ENCODE data around the gene FREM1. TPM values are rescaled to one million over a fixed set of nuclear protein-coding genes. Genes with fewer than 3 reads are reported as not detected.

FREM1 gene
- total RNA-seq, 1 experiment from 2014 or later = 1.2 TPM

DNA sequence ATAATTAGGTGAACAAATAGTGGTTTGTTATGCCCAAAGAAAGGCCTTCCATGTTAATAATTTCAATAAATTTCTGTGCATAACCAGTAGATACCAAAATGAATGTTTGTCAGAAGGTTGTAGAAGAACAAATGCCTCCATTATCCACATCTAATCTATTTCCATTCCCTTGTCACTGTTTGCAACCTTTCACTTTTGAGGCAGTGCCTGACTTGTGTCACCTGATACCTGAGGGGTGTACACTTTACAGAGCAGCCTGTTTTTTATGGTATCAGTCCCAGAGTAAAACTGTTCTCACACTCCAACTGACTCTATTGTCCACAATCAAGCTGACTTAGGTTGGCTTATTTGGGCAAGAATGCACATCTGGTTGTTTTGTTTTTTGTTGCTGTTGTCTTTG is 40.1 kb downstream of the FREM1 start:
- H3K4me1 ChIP-seq (ENCODE audit: insufficient read depth, low read length) = no peaks in the 10 kb centered on the region
- ChIA-PET POLR2A (ENCODE audit: unreplicated experiment) (no interaction called here), CTCF (no interaction called here)
- no peak overlapping the region for H3K27ac ChIP-seq (ENCODE audit: low read length)
- no peak for DNase-seq
- H2AFZ ChIP-seq (ENCODE audit: low read length) = no peak overlapping the region
- no peaks in the 10 kb centered on the region for H3K9me2 ChIP-seq (replicated peaks; ENCODE audit: low read length)
- H3F3A ChIP-seq (ENCODE audit: low read length, unreplicated experiment) = no peaks in the 10 kb centered on the region
- intact Hi-C loops (cut with micrococcal nuclease) = no loop called here
- no peaks in the 10 kb centered on the region for H4K20me1 ChIP-seq (ENCODE audit: low read length)
- no peaks in the 10 kb centered on the region for H3K36me3 ChIP-seq (ENCODE audit: low read depth, low read length)
- no TSS peak for BruUV-seq (replicated peaks)
- H3K4me2 ChIP-seq (ENCODE audit: low read length) = no peak overlapping the region
- H3K9me3 ChIP-seq (ENCODE audit: low read length) = no peaks in the 10 kb centered on the region
- H3K79me2 ChIP-seq (ENCODE audit: low read length) = no peaks in the 10 kb centered on the region
- H3K27me3 ChIP-seq (ENCODE audit: low read length) = no peaks in the 10 kb centered on the region
- no peak for ATAC-seq
- H3K4me3 ChIP-seq (ENCODE audit: low read length) = no peak overlapping the region
- no peak for TF ChIP-seq EZH2 (IDR thresholded peaks at IDR 0.05; ENCODE audit: low read length, unreplicated experiment)
- TF ChIP-seq EZH2phosphoT487 (IDR thresholded peaks at IDR 0.05; ENCODE audit: borderline replicate concordance, low read length) = no peak
- TF ChIP-seq, protein P1, sequence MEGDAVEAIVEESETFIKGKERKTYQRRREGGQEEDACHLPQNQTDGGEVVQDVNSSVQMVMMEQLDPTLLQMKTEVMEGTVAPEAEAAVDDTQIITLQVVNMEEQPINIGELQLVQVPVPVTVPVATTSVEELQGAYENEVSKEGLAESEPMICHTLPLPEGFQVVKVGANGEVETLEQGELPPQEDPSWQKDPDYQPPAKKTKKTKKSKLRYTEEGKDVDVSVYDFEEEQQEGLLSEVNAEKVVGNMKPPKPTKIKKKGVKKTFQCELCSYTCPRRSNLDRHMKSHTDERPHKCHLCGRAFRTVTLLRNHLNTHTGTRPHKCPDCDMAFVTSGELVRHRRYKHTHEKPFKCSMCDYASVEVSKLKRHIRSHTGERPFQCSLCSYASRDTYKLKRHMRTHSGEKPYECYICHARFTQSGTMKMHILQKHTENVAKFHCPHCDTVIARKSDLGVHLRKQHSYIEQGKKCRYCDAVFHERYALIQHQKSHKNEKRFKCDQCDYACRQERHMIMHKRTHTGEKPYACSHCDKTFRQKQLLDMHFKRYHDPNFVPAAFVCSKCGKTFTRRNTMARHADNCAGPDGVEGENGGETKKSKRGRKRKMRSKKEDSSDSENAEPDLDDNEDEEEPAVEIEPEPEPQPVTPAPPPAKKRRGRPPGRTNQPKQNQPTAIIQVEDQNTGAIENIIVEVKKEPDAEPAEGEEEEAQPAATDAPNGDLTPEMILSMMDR (conservative IDR thresholded peaks at IDR 0.05; ENCODE audit: low read depth, low read length) = no peak
- H3K9ac ChIP-seq (ENCODE audit: low read length) = no peak overlapping the region

- H4K20me1 ChIP-seq (ENCODE audit: low read length) = no peaks in the 10 kb centered on the region
- H3K79me2 ChIP-seq (ENCODE audit: low read length) = no peaks in the 10 kb centered on the region
- H3K9me3 ChIP-seq (ENCODE audit: low read length) = no peaks in the 10 kb centered on the region
- no TSS peak for BruUV-seq (replicated peaks)
- H3K9ac ChIP-seq (ENCODE audit: low read length) = no peak overlapping the region
- H3K9me2 ChIP-seq (replicated peaks; ENCODE audit: low read length) = no peaks in the 10 kb centered on the region
- no peaks in the 10 kb centered on the region for H3K4me1 ChIP-seq (ENCODE audit: insufficient read depth, low read length)
- H3K4me3 ChIP-seq (ENCODE audit: low read length) = no peak overlapping the region
- DNase-seq (no peak), ATAC-seq (no peak)
- H2AFZ ChIP-seq (ENCODE audit: low read length) = no peak overlapping the region
- H3K4me2 ChIP-seq (ENCODE audit: low read length) = no peak overlapping the region
- TF ChIP-seq, protein P1 (conservative IDR thresholded peaks at IDR 0.05; ENCODE audit: low read depth, low read length) = no peak
- TF ChIP-seq EZH2phosphoT487 (IDR thresholded peaks at IDR 0.05; ENCODE audit: borderline replicate concordance, low read length) = no peak
- TF ChIP-seq EZH2 (IDR thresholded peaks at IDR 0.05; ENCODE audit: low read length, unreplicated experiment) = no peak
- no peaks in the 10 kb centered on the region for H3K36me3 ChIP-seq (ENCODE audit: low read depth, low read length)
- CTCF ChIA-PET = no interaction called here
- no peak overlapping the region for H3K27ac ChIP-seq (ENCODE audit: low read length)
- intact Hi-C loops (cut with micrococcal nuclease) = no loop called here
- H3K27me3 ChIP-seq (ENCODE audit: low read length) = no peaks in the 10 kb centered on the region
- POLR2A ChIA-PET (ENCODE audit: unreplicated experiment) = no interaction called here
- no peaks in the 10 kb centered on the region for H3F3A ChIP-seq (ENCODE audit: low read length, unreplicated experiment)
Observed at GRCh38 chr9:14869671-14870070, 40.6 kb downstream of the FREM1 start.

DNA sequence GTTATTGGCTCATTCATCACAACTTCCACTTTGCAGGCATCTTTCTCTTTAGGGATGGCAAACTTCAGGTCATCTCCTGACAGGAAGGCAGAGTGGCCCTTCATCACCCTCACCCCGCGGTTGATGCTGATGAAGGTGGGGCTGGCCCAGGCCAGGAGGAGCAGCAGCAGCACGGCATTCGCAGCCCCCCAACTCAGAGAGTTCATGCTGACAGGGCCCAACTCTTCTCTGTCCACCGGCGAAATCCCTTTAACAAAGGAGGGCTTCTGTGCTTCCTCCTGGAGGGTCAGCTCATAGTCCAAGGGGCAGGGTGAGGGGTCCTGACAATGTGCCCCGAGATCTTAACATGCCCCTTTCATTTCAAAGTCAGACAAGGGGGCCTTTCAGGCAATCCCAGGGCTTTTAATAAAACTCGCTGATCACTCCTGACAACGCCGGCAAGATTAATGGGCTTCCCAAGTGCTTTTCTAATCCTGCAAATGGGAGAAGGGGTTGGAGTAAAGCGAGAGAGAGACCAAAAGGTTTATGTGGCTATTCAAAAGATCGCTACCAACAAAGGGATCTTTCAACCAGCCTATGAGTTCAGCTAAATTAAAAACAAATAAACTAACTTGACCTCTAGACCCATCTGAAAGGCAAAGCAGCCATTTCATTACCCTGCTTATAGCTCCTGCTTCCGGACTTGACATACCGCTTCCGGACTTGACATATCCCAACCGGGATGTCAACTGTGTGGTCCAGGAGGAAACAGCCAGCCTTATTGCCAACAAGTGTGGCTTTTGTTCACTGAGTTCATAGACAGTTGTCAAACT is 41.2 kb downstream of the FREM1 start:
- no peaks in the 10 kb centered on the region for H4K20me1 ChIP-seq (ENCODE audit: low read length)
- no peaks in the 10 kb centered on the region for H3F3A ChIP-seq (ENCODE audit: low read length, unreplicated experiment)
- no peaks in the 10 kb centered on the region for H3K4me1 ChIP-seq (ENCODE audit: insufficient read depth, low read length)
- no peak overlapping the region for H3K4me3 ChIP-seq (ENCODE audit: low read length)
- DNase-seq (no peak), ATAC-seq (no peak)
- no peaks in the 10 kb centered on the region for H3K79me2 ChIP-seq (ENCODE audit: low read length)
- TF ChIP-seq, protein P1 (conservative IDR thresholded peaks at IDR 0.05; ENCODE audit: low read depth, low read length) = no peak
- TF ChIP-seq EZH2phosphoT487 (IDR thresholded peaks at IDR 0.05; ENCODE audit: borderline replicate concordance, low read length) = no peak
- no peak for TF ChIP-seq EZH2 (IDR thresholded peaks at IDR 0.05; ENCODE audit: low read length, unreplicated experiment)
- H2AFZ ChIP-seq (ENCODE audit: low read length) = no peak overlapping the region
- H3K4me2 ChIP-seq (ENCODE audit: low read length) = no peak overlapping the region
- no peaks in the 10 kb centered on the region for H3K9me3 ChIP-seq (ENCODE audit: low read length)
- intact Hi-C loops (cut with micrococcal nuclease) = no loop called here
- no TSS peak for BruUV-seq (replicated peaks)
- CTCF ChIA-PET = no interaction called here
- no peaks in the 10 kb centered on the region for H3K27me3 ChIP-seq (ENCODE audit: low read length)
- H3K9me2 ChIP-seq (replicated peaks; ENCODE audit: low read length) = no peaks in the 10 kb centered on the region
- H3K9ac ChIP-seq (ENCODE audit: low read length) = no peak overlapping the region
- no peak overlapping the region for H3K27ac ChIP-seq (ENCODE audit: low read length)
- H3K36me3 ChIP-seq (ENCODE audit: low read depth, low read length) = no peaks in the 10 kb centered on the region
- POLR2A ChIA-PET (ENCODE audit: unreplicated experiment) = no interaction called here

Measured in PC-3 (cell line).